HepG2 (cell line): Measurements from ENCODE around the gene ACTR3. TPM values are rescaled to one million over a fixed set of nuclear protein-coding genes. Genes with fewer than 3 reads are reported as not detected.

Experiments
- AFF4 ChIP-seq: sonication (generic); formaldehyde crosslinking; IDR thresholded peaks from 2 replicates; pipeline ENCODE4 v1.4.0; 2020; ENCODE audit warnings: missing genetic modification reagents
- AGO2 ChIP-seq: fragments of 200-400 bp; formaldehyde crosslinking; optimal IDR thresholded peaks from 2 replicates; pipeline ENCODE3; 2017; ENCODE audit warnings: mild to moderate bottlenecking, low read depth, low read length, moderate library complexity
- CENPBD1 ChIP-seq: sonication (generic); formaldehyde crosslinking; IDR thresholded peaks from 2 replicates; pipeline ENCODE4 v1.8.0; 2022; ENCODE audit warnings: missing genetic modification reagents, low read depth, mild to moderate bottlenecking, borderline replicate concordance
- ESRRA ChIP-seq: sonication (generic); formaldehyde crosslinking; IDR thresholded peaks from 2 replicates; pipeline ENCODE4 v1.5.1; 2020; ENCODE audit warnings: mild to moderate bottlenecking, low read depth, missing genetic modification reagents
- FLYWCH1 ChIP-seq: sonication (generic); formaldehyde crosslinking; IDR thresholded peaks from 2 replicates; pipeline ENCODE4 v1.8.1; 2023; ENCODE audit warnings: mild to moderate bottlenecking, missing genetic modification reagents
- GZF1 ChIP-seq: sonication (generic); formaldehyde crosslinking; IDR thresholded peaks from 2 replicates; pipeline ENCODE4 v1.5.1; 2020; ENCODE audit warnings: mild to moderate bottlenecking, missing genetic modification reagents
- HCFC1 ChIP-seq: fragments of 150-350 bp; IDR thresholded peaks from 2 replicates; pipeline ENCODE4 v1.6.1; 2014; ENCODE audit warnings: low read depth, low read length
- KDM5B ChIP-seq: sonication (generic); formaldehyde crosslinking; IDR thresholded peaks from 2 replicates; pipeline ENCODE4 v1.4.0; 2020; ENCODE audit warnings: missing genetic modification reagents, mild to moderate bottlenecking, borderline replicate concordance
- MTF2 ChIP-seq: sonication (generic); formaldehyde crosslinking; IDR thresholded peaks from 2 replicates; pipeline ENCODE4 v1.5.0; 2020; ENCODE audit warnings: missing genetic modification reagents, borderline replicate concordance
- POLR2AphosphoS5 ChIP-seq: IDR thresholded peaks from 2 replicates; pipeline ENCODE4 v1.6.1; 2012; ENCODE audit warnings: low read depth, low read length
- RAD51 ChIP-seq: fragments of 450-650 bp; IDR thresholded peaks from 2 replicates; pipeline ENCODE4 v1.6.1; 2016; ENCODE audit warnings: borderline replicate concordance
- RELA ChIP-seq: sonication (generic); formaldehyde crosslinking; IDR thresholded peaks from 2 replicates; pipeline ENCODE4 v1.4.0; 2020; ENCODE audit warnings: missing genetic modification reagents
- ZHX1 ChIP-seq: sonication (generic); formaldehyde crosslinking; IDR thresholded peaks from 2 replicates; pipeline ENCODE4 v1.8.1; 2022; ENCODE audit warnings: low read depth, mild to moderate bottlenecking, missing genetic modification reagents
- ZNF18 ChIP-seq: sonication (generic); formaldehyde crosslinking; IDR thresholded peaks from 2 replicates; pipeline ENCODE4 v1.8.0; 2022; ENCODE audit warnings: mild to moderate bottlenecking, missing genetic modification reagents; ENCODE audit not compliant: insufficient replicate concordance
- ZNF207 ChIP-seq: fragments of 450-650 bp; IDR thresholded peaks from 2 replicates; pipeline ENCODE4 v1.6.1; 2016; ENCODE audit warnings: antibody characterized with exemption, borderline replicate concordance
- ZNF563 ChIP-seq: sonication (generic); formaldehyde crosslinking; IDR thresholded peaks from 2 replicates; pipeline ENCODE4 v1.8.0; 2022; ENCODE audit warnings: mild to moderate bottlenecking, moderate library complexity, missing genetic modification reagents
- ZNF691 ChIP-seq: sonication (generic); formaldehyde crosslinking; IDR thresholded peaks from 2 replicates; pipeline ENCODE4 v1.4.0; 2020; ENCODE audit warnings: missing genetic modification reagents, low read depth, mild to moderate bottlenecking, borderline replicate concordance
- ZNF75D ChIP-seq: sonication (generic); formaldehyde crosslinking; IDR thresholded peaks from 2 replicates; pipeline ENCODE4 v1.8.1; 2023; ENCODE audit warnings: missing genetic modification reagents, mild to moderate bottlenecking, borderline replicate concordance
- polyA plus RNA-seq, 8 experiments: library from polyadenylated mRNA; depleted of rRNA in 3 of 8; stranded (reverse) in 7 of 8; unstranded in 1 of 8; fragments of >200 nt; fragmentation: Illumina TruSeq in 4 of 8; extraction: Trizol in 4 of 8; gene quantifications; 2 replicates each; pipeline versions ENCODE4 v1.2.1 to v1.2.3, GENCODE V29; 2011 to 2016; ENCODE audit warnings: low read depth in 4 of 8, missing spikeins in 1 of 8, mixed read lengths in 1 of 8; ENCODE audit not compliant: insufficient read depth in 1 of 8
- total RNA-seq, 5 experiments: library from RNA; depleted of rRNA; stranded (reverse); fragments of >200 nt; fragmentation: Illumina TruSeq; extraction: Trizol; gene quantifications; 2 replicates each; pipeline ENCODE4 v1.2.3, GENCODE V29; 2016; ENCODE audit warnings: low read depth in 1 of 5

ACTR3 gene
- total and polyA plus RNA-seq, 2 of the 13 experiments (the other 11 are each of a cell fraction or from before 2014, with no cell fraction given), result 123 to 225 TPM

GRCh38 chr2:113889471-113890252 lies at the start of gene ACTR3 (continued):
- TF ChIP-seq ZNF18 (CRISPR knock-in tag), result no peak
- peak; percentile 86 for TF ChIP-seq ESRRA (CRISPR knock-in tag)
- TF ChIP-seq GZF1 (CRISPR knock-in tag), result peak; percentile 63; the same call in 1 of the 2 replicates
- TF ChIP-seq ZHX1 (CRISPR knock-in tag), result peak; percentile 88
- no peak for TF ChIP-seq CENPBD1 (CRISPR knock-in tag)
- TF ChIP-seq AFF4 (CRISPR knock-in tag), result peak; percentile 55; the same call in 1 of the 2 replicates
- peak; percentile 52; the same call in 1 of the 2 replicates for TF ChIP-seq MTF2 (CRISPR knock-in tag)
- TF ChIP-seq ZNF75D (CRISPR knock-in tag), result no peak
- TF ChIP-seq ZNF207, result no peak
- peak; percentile 94; the same call in 1 of the 2 replicates for TF ChIP-seq RELA (CRISPR knock-in tag)
- TF ChIP-seq ZNF563 (CRISPR knock-in tag), result peak; percentile 79
- TF ChIP-seq RAD51, result no peak
- no peak; the same call in 1 of the 2 replicates for TF ChIP-seq ZNF691 (CRISPR knock-in tag)
- TF ChIP-seq HCFC1, result peak; percentile 58
- peak; percentile 99 for TF ChIP-seq POLR2AphosphoS5
- TF ChIP-seq AGO2, result no peak
- TF ChIP-seq FLYWCH1 (CRISPR knock-in tag), result peak; percentile 93; the same call in 1 of the 2 replicates
- TF ChIP-seq KDM5B (CRISPR knock-in tag), result peak; percentile 62; the same call in 1 of the 2 replicates
